Naive thymus-derived CD4-positive, alpha-beta T cell (primary cell): Measurements from ENCODE around the gene LIX1L. TPM values are rescaled to one million over a fixed set of nuclear protein-coding genes. Genes with fewer than 3 reads are reported as not detected.
A peak's percentile ranks its signal among the peaks of the same experiment; 100 is the strongest.

Experiments used
- ATAC-seq: fragments of 150-1000 bp; cut with Tn5 transposase; 2 replicates; pipeline ENCODE4 v1.10.0; 2021; ENCODE audit warnings: mild to moderate bottlenecking, moderate library complexity
- CTCF ChIA-PET: fragments of 350-600 bp; sonication (Branson Sonifier 250); formaldehyde crosslinking; loops from one replicate; lab custom pipeline; 2021; ENCODE audit warnings: antibody characterized with exemption; lab: Charles Lee
- POLR2A ChIA-PET: fragments of 350-600 bp; sonication (Branson Sonifier 250); formaldehyde crosslinking; loops from one replicate; lab custom pipeline; 2021; ENCODE audit warnings: antibody characterized with exemption, inconsistent platforms; lab: Charles Lee
- DNase-seq, 9 donors: peaks; one replicate each; pipeline versions ENCODE4 v3.0.0 to v3.0.0-alpha.2; 2020 to 2022; ENCODE audit warnings: mixed read lengths in 1 of 9
- H3K27ac ChIP-seq: one replicate; pipeline ENCODE4 v1.7.0; 2013; ENCODE audit warnings: mild to moderate bottlenecking, low read depth, low read length, moderate library complexity
- H3K27me3 ChIP-seq, 2 donors: one replicate each; pipeline ENCODE4 v1.7.0; 2013; ENCODE audit warnings: low read length in 2 of 2, mild to moderate bottlenecking in 2 of 2, moderate library complexity in 2 of 2; ENCODE audit not compliant: control insufficient read depth in 2 of 2, insufficient read depth in 2 of 2
- H3K36me3 ChIP-seq, 3 experiments: 1 replicate in 2 of 3; 2 replicates in 1 of 3; pipeline ENCODE4 v1.7.0; 2013; ENCODE audit warnings: low read length in 3 of 3, mild to moderate bottlenecking in 3 of 3, moderate library complexity in 1 of 3; ENCODE audit not compliant: insufficient read depth in 3 of 3, control insufficient read depth in 2 of 3
- H3K4me1 ChIP-seq, 2 donors: one replicate each; pipeline ENCODE4 v1.7.0; 2013; ENCODE audit warnings: low read length in 2 of 2, mild to moderate bottlenecking in 2 of 2, moderate library complexity in 1 of 2; ENCODE audit not compliant: control insufficient read depth in 2 of 2, insufficient read depth in 2 of 2
- H3K4me3 ChIP-seq: 2 replicates; pipeline ENCODE4 v1.7.0; 2013; ENCODE audit warnings: mild to moderate bottlenecking, low read length
- H3K9me3 ChIP-seq, 3 experiments: 1 replicate in 2 of 3; 2 replicates in 1 of 3; pipeline ENCODE4 v1.7.0; 2013; ENCODE audit warnings: low read length in 3 of 3; ENCODE audit not compliant: control insufficient read depth in 2 of 3
- H3K27ac Mint-ChIP-seq, 9 donors: one replicate each; pipeline ENCODE4 v1.8.0; 2020 to 2022; ENCODE audit warnings: mixed read lengths in 9 of 9, mild to moderate bottlenecking in 8 of 9, moderate library complexity in 5 of 9, inconsistent platforms in 2 of 9
- H3K27me3 Mint-ChIP-seq, 5 donors: one replicate each; pipeline ENCODE4 v1.8.0; 2021 to 2022; ENCODE audit warnings: mixed read lengths in 5 of 5, mild to moderate bottlenecking in 1 of 5
- H3K36me3 Mint-ChIP-seq, 5 donors: one replicate each; pipeline ENCODE4 v1.8.0; 2020 to 2022; ENCODE audit warnings: mixed read lengths in 5 of 5, mild to moderate bottlenecking in 3 of 5, inconsistent platforms in 1 of 5
- H3K4me1 Mint-ChIP-seq, 7 donors: one replicate each; pipeline ENCODE4 v1.8.0; 2020 to 2022; ENCODE audit warnings: mixed read lengths in 7 of 7, mild to moderate bottlenecking in 3 of 7, inconsistent platforms in 1 of 7
- H3K4me3 Mint-ChIP-seq, 10 donors: one replicate each; pipeline ENCODE4 v1.8.0; 2020 to 2022; ENCODE audit warnings: mild to moderate bottlenecking in 10 of 10, mixed read lengths in 10 of 10, moderate library complexity in 6 of 10, inconsistent platforms in 2 of 10
- H3K9me3 Mint-ChIP-seq, 11 donors: one replicate each; pipeline ENCODE4 v1.8.0; 2020 to 2022; ENCODE audit warnings: mixed read lengths in 11 of 11, mild to moderate bottlenecking in 4 of 11, inconsistent platforms in 1 of 11, moderate library complexity in 1 of 11
- intact Hi-C, 2 donors: fragments of 100-400 bp; cut with micrococcal nuclease; formaldehyde crosslinking; loops; one replicate each; pipeline ENCODE4 v1.15.1; 2023
- polyA plus RNA-seq, 2 donors: library from polyadenylated mRNA; unstranded; fragments of 300-500 nt; fragmentation: Illumina TruSeq; gene quantifications; one replicate each; pipeline ENCODE4 v1.2.3, GENCODE V29; 2021
- total RNA-seq, 6 experiments: library from RNA in 5 of 6; stranded (reverse) in 5 of 6; gene quantifications; 1 replicate in 5 of 6; 2 replicates in 1 of 6; pipeline ENCODE4 v1.2.3 and lab custom pipeline; 2021 to 2026

The LIX1L gene
- total and polyA plus RNA-seq, 7 experiments from 2014 or later, result 29.3 to 59.2 (median 33.9) TPM

DNA sequence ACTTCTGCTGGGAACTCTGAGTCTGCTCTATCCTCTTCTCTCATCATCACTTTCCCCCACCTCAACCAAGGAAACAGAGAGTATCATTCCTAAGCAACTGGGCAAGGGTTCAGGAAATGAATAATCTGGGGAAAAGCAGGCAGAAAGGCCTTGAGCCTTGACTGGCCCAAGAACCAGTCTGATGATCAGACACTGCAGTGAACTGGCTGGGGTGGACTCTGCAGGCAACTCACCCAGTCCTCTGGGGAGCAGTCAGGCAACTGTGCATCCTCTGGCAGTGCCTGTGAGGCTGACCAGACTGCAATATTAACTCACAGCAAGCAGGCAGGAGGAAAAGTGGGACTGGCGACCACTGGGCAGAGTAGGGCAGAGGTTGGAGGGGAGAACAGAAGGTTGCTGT lies 73.1 kb downstream of the LIX1L start:
- no peak overlapping the region for H3K27ac ChIP-seq
- ChIA-PET CTCF (interaction anchor here (1.7 kb wide), 1 partner anchor 26 kb away, joined by 5 read pairs; the partner anchor contains the start of gene PIAS3), POLR2A (interaction anchor here (0.6 to 1.3 kb wide), 3 partner anchors 25 to 64 kb away, joined by 3 to 4 read pairs (median 4); no protein-coding TSS in a partner anchor)
- Mint-ChIP-seq H3K36me3 (no peaks in the 10 kb centered on the region), H3K4me1 (peaks cover 9 to 22% (median 12%) of the 10 kb centered on the region in 7 donors), H3K27me3 (peaks cover 6 to 47% (median 20%) of the 10 kb centered on the region in 5 donors), H3K27ac (peak overlapping the region in 2 of 9 donors; percentile 6 to 68), H3K4me3 (peak overlapping the region in 8 of 10 donors; percentile 73 to 93 (median 88)), H3K9me3 (no peaks in the 10 kb centered on the region)
- no peak for DNase-seq
- H3K9me3 ChIP-seq, result no peaks in the 10 kb centered on the region
- no peak overlapping the region for H3K4me3 ChIP-seq
- H3K4me1 ChIP-seq, result peaks cover 5 to 9% of the 10 kb centered on the region in 2 donors
- no peaks in the 10 kb centered on the region for H3K36me3 ChIP-seq
- intact Hi-C loops, result loop anchor here in 1 of 2 donors (1.0 to 2.0 kb wide), 2 partner anchors 25 to 34 kb away; partner anchors contain the start of genes PEX11B and PIAS3
- H3K27me3 ChIP-seq, result no peaks in the 10 kb centered on the region
- no peak for ATAC-seq

Other genes starting within 250 kb of the LIX1L start
- gene CD160, start 238.5 kb downstream of the LIX1L start, total RNA-seq, result 10 to 100 TPM in 1 of 5 experiments, 1 to 10 TPM in 1, under 1 TPM in 1, not detected in 2; 0.34 to 12.0 (median 1.5) TPM
- gene CD160, start 238.5 kb downstream of the LIX1L start, polyA plus RNA-seq, result under 1 TPM; 0.15 to 0.22 TPM
- gene RNF115, start 133.9 kb downstream of the LIX1L start, total RNA-seq, result 10 to 100 TPM; 11.4 to 17.3 (median 15.6) TPM
- 1 to 10 TPM; 3.7 to 4.5 TPM for gene RNF115, start 133.9 kb downstream of the LIX1L start, polyA plus RNA-seq
- 10 to 100 TPM; 22.0 to 44.4 (median 32.5) TPM for gene POLR3C, start 133.8 kb downstream of the LIX1L start, total RNA-seq
- gene POLR3C, start 133.8 kb downstream of the LIX1L start, polyA plus RNA-seq, result 10 to 100 TPM; 45.7 to 48.9 TPM
- 1 to 10 TPM; 2.9 to 6.7 (median 3.4) TPM for gene NUDT17, start 112.4 kb downstream of the LIX1L start, total RNA-seq
- 1 to 10 TPM; 5.7 to 7.6 TPM for gene NUDT17, start 112.4 kb downstream of the LIX1L start, polyA plus RNA-seq
- 10 to 100 TPM; 21.4 to 28.3 (median 23.0) TPM for gene PIAS3, start 98.9 kb downstream of the LIX1L start, total RNA-seq
- 10 to 100 TPM in 1 of 2 donors, 1 to 10 TPM in 1; 6.7 to 15.2 TPM for gene PIAS3, start 98.9 kb downstream of the LIX1L start, polyA plus RNA-seq
- under 1 TPM in 2 of 5 experiments, not detected in 3; 0.15 to 0.58 TPM for gene ANKRD35, start 72.2 kb downstream of the LIX1L start, total RNA-seq
- gene ANKRD35, start 72.2 kb downstream of the LIX1L start, polyA plus RNA-seq, result under 1 TPM; 0.12 to 0.14 TPM
- gene ITGA10, start 48.0 kb downstream of the LIX1L start, total RNA-seq, result 1 to 10 TPM; 1.2 to 4.8 (median 2.6) TPM
- under 1 TPM in 1 of 2 donors, not detected in 1; 0.20 TPM for gene ITGA10, start 48.0 kb downstream of the LIX1L start, polyA plus RNA-seq
- gene PEX11B, start 39.3 kb downstream of the LIX1L start, total RNA-seq, result 10 to 100 TPM; 16.4 to 40.4 (median 37.7) TPM
- 10 to 100 TPM; 39.9 to 57.1 TPM for gene PEX11B, start 39.3 kb downstream of the LIX1L start, polyA plus RNA-seq
- 100 to 1,000 TPM; 115 to 182 (median 120) TPM for gene RBM8A, start 30.5 kb downstream of the LIX1L start, total RNA-seq
- gene RBM8A, start 30.5 kb downstream of the LIX1L start, polyA plus RNA-seq, result 100 to 1,000 TPM; 152 to 156 TPM
- gene ANKRD34A, start 6.6 kb upstream of the LIX1L start, total RNA-seq, result 1 to 10 TPM in 3 of 5 experiments, under 1 TPM in 2; 0.54 to 1.5 (median 1.2) TPM
- gene ANKRD34A, start 6.6 kb upstream of the LIX1L start, polyA plus RNA-seq, result under 1 TPM; 0.11 to 0.22 TPM
- gene POLR3GL, start 6.7 kb upstream of the LIX1L start, total RNA-seq, result 10 to 100 TPM; 20.7 to 37.5 (median 25.5) TPM
- 100 to 1,000 TPM in 1 of 2 donors, 10 to 100 TPM in 1; 99.6 to 113 TPM for gene POLR3GL, start 6.7 kb upstream of the LIX1L start, polyA plus RNA-seq
- gene TXNIP, start 38.6 kb upstream of the LIX1L start, total RNA-seq, result 1,000 to 10,000 TPM in 1 of 5 experiments, 100 to 1,000 TPM in 4; 498 to 1,101 (median 659) TPM
- gene TXNIP, start 38.6 kb upstream of the LIX1L start, polyA plus RNA-seq, result 1,000 to 10,000 TPM; 3,808 to 5,430 TPM
- not detected for gene HJV, start 63.7 kb upstream of the LIX1L start, total RNA-seq
- not detected for gene HJV, start 63.7 kb upstream of the LIX1L start, polyA plus RNA-seq
- 1 to 10 TPM; 2.9 to 8.6 (median 4.3) TPM for gene NBPF10, start 186.8 kb upstream of the LIX1L start, total RNA-seq
- gene NBPF10, start 186.8 kb upstream of the LIX1L start, polyA plus RNA-seq, result under 1 TPM; 0.08 to 0.22 TPM